ENCODE results near the gene GTPBP3. TPM values are rescaled to one million over a fixed set of nuclear protein-coding genes. Genes with fewer than 3 reads are reported as not detected.

GTPBP3 gene
- total and polyA plus RNA-seq, 9 of the 15 experiments (the other 6 are each of a cell fraction or from before 2014, with no cell fraction given): 4.9 to 124 (median 22.6) TPM

DNA sequence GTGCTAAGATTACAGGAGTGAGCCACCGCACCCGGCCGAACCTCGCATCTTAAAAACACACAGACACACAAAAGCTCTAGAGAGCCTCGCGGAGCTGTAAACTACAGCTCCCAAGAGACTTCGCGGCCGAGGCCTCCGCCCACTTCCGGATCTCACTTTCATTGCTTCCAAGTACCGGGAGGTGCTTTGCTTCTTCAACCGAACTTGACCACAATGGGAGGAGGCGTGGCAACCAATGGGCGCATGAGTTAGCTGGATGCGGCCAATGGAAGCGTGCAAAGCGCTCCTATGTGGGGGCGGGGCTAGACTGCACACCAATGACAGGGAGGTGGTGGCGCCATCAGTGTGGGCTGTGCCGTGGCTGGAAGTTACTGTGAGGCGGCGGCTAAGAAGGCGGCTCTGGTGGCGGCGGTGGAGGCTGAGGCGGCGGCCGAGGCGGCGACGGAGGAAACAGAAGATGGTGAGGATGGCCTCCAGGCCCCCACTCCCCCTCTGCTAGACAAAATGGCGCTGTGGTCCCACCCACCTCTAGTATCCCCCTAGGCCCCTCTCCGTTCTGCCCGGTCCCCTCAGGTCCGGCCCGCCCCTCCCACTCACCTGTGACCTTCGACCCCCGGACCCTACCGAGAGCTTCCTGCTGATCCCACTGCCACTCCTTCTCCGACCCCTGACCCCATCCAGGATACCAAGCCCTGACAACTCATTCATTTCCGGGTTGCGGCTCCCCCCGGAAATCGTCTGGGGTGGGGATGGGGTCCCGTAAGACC lies 28.0 kb upstream of the GTPBP3 start, which contains the start of gene DDA1 (continued):
- TF ChIP-seq, protein P1, sequence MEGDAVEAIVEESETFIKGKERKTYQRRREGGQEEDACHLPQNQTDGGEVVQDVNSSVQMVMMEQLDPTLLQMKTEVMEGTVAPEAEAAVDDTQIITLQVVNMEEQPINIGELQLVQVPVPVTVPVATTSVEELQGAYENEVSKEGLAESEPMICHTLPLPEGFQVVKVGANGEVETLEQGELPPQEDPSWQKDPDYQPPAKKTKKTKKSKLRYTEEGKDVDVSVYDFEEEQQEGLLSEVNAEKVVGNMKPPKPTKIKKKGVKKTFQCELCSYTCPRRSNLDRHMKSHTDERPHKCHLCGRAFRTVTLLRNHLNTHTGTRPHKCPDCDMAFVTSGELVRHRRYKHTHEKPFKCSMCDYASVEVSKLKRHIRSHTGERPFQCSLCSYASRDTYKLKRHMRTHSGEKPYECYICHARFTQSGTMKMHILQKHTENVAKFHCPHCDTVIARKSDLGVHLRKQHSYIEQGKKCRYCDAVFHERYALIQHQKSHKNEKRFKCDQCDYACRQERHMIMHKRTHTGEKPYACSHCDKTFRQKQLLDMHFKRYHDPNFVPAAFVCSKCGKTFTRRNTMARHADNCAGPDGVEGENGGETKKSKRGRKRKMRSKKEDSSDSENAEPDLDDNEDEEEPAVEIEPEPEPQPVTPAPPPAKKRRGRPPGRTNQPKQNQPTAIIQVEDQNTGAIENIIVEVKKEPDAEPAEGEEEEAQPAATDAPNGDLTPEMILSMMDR (IDR thresholded peaks at IDR 0.05 in 2 of 3, conservative IDR thresholded peaks at IDR 0.05 in 1 of 3; ENCODE audit: insufficient read depth in 2 of 3, low read depth in 1 of 3, low read length in 3 of 3): no peak; a peak in 1 of 6 replicates
- TF ChIP-seq SMARCA4 (IDR thresholded peaks at IDR 0.05) (no peak), SREBF2 (CRISPR knock-in tag; IDR thresholded peaks at IDR 0.05) (no peak), STAT5A (IDR thresholded peaks at IDR 0.05; ENCODE audit: borderline replicate concordance, low read length) (no peak), NR2C1 (IDR thresholded peaks at IDR 0.05) (peak; percentile 99), NR2C1 (tag; IDR thresholded peaks at IDR 0.05) (peak; percentile 99), POLR2A (conservative IDR thresholded peaks at IDR 0.05) (peak; percentile 80), ZNF3 (CRISPR knock-in tag; IDR thresholded peaks at IDR 0.05) (no peak), ZBTB8A (IDR thresholded peaks at IDR 0.05; ENCODE audit: partially characterized antibody) (no peak), ZNF263 (CRISPR knock-in tag; IDR thresholded peaks at IDR 0.05; ENCODE audit: borderline replicate concordance) (no peak), HCFC1 (IDR thresholded peaks at IDR 0.05; ENCODE audit: low read depth, low read length) (peak; percentile 94), NEUROD1 (IDR thresholded peaks at IDR 0.05; ENCODE audit: borderline replicate concordance, low read depth, low read length, partially characterized antibody) (peak; percentile 100), TAF7 (tag; IDR thresholded peaks at IDR 0.05) (no peak), E2F3 (CRISPR knock-in tag; IDR thresholded peaks at IDR 0.05) (no peak), ATF1 (CRISPR knock-in tag; IDR thresholded peaks at IDR 0.05) (no peak), ATF1 (tag; IDR thresholded peaks at IDR 0.05) (peak; percentile 79), ZNF174 (CRISPR knock-in tag; IDR thresholded peaks at IDR 0.05) (no peak), POLR3A (IDR thresholded peaks at IDR 0.05; ENCODE audit: borderline replicate concordance, extremely low read depth, insufficient read depth, insufficient read length) (peak; percentile 67), TGIF2 (CRISPR knock-in tag; IDR thresholded peaks at IDR 0.05) (no peak), NCOA4 (IDR thresholded peaks at IDR 0.05; ENCODE audit: partially characterized antibody) (no peak), NCOR1 (IDR thresholded peaks at IDR 0.05) (no peak), NFE2 (IDR thresholded peaks at IDR 0.05; ENCODE audit: low read depth) (0 out of 2 replicates have a peak, but pooled peaks have one; percentile 1)
- TF ChIP-seq, protein P2, sequence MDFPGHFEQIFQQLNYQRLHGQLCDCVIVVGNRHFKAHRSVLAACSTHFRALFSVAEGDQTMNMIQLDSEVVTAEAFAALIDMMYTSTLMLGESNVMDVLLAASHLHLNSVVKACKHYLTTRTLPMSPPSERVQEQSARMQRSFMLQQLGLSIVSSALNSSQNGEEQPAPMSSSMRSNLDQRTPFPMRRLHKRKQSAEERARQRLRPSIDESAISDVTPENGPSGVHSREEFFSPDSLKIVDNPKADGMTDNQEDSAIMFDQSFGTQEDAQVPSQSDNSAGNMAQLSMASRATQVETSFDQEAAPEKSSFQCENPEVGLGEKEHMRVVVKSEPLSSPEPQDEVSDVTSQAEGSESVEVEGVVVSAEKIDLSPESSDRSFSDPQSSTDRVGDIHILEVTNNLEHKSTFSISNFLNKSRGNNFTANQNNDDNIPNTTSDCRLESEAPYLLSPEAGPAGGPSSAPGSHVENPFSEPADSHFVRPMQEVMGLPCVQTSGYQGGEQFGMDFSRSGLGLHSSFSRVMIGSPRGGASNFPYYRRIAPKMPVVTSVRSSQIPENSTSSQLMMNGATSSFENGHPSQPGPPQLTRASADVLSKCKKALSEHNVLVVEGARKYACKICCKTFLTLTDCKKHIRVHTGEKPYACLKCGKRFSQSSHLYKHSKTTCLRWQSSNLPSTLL (IDR thresholded peaks at IDR 0.05): peak; percentile 99
- TF ChIP-seq, protein P3, sequence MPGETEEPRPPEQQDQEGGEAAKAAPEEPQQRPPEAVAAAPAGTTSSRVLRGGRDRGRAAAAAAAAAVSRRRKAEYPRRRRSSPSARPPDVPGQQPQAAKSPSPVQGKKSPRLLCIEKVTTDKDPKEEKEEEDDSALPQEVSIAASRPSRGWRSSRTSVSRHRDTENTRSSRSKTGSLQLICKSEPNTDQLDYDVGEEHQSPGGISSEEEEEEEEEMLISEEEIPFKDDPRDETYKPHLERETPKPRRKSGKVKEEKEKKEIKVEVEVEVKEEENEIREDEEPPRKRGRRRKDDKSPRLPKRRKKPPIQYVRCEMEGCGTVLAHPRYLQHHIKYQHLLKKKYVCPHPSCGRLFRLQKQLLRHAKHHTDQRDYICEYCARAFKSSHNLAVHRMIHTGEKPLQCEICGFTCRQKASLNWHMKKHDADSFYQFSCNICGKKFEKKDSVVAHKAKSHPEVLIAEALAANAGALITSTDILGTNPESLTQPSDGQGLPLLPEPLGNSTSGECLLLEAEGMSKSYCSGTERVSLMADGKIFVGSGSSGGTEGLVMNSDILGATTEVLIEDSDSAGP (CRISPR knock-in tag; IDR thresholded peaks at IDR 0.05): no peak
- TF ChIP-seq, protein P4, sequence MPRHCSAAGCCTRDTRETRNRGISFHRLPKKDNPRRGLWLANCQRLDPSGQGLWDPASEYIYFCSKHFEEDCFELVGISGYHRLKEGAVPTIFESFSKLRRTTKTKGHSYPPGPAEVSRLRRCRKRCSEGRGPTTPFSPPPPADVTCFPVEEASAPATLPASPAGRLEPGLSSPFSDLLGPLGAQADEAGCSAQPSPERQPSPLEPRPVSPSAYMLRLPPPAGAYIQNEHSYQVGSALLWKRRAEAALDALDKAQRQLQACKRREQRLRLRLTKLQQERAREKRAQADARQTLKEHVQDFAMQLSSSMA (CRISPR knock-in tag; IDR thresholded peaks at IDR 0.05): no peak
